GM18868 (cell line): ENCODE measurements around the gene NOC4L.
"Not testable (repeated sequence)": the region's sequence is repeated elsewhere in the genome, so short reads cannot be mapped to it uniquely, and the experiment has no call there.

Experiments
- ATAC-seq: cut with Tn5 transposase; IDR thresholded peaks from one replicate; pipeline ENCODE4 v1.9.1; 2021; ENCODE audit warnings: mild to moderate bottlenecking, moderate library complexity; ENCODE audit not compliant: unreplicated experiment

Gene NOC4L

GRCh38 chr12:132123970-132124765, 20.1 kb upstream of the NOC4L start:
- ATAC-seq, result no peak

- no peak for ATAC-seq
These were observed 19.4 kb upstream of the NOC4L start for GRCh38 chr12:132124766-132125425.

DNA sequence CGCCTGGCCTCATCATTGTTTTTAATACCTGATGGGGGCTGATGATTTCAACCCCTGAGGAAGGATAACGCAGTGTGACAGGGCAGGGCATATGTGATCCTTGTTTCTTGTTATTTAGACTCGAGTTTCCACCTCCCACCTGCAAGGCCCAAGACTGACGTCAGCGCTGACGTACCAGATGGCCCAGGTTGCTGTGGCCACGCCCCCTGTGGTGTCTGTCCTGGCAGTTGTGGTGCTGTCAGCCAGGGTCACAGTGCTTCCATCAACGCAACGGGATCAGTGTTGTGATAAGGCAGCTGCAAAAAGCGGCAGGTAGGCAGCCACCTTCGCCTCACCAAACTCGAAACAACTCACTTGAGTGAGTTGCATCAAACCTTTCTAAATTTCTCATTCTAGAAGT, 18.5 kb upstream of the NOC4L start:
- no peak for ATAC-seq

DNA sequence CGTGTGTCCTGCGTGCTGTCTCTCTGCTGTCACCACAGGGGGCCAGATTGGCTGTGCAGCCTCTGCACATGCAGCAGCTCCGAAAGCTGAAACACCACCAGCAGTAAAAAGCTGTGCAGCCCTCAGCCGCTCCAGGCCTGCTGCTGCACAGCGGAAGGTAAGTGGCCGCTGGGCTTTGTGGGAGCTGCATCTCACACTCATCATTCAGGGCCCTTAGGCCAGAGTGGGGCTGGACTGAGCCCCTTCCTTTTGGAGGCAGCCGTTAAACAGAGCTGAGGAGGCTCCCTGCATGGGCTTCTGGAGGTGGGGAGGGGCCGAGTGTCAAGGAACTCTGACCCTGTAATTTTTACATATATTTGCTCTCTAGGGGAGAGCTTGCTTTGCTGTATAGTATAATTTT, 17.2 kb upstream of the NOC4L start:
- no peak for ATAC-seq

DNA sequence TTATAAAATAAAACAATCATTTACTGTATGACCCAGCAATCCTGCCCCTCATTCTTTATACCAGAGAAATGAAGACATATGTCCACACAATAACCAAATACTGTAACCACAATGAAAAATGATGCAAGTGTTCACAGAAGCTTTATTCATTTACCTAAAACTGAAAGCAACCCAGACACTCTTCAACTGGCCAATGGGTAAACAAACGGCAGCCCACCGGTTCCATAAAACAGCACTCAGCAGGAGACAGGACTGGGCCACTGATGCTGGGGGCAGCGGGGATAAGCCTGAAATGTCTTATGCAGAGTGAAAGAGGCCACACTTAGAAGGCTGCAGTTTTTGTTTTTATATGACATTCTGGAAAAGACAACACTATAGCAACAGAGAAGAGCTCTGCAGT, 15.2 kb upstream of the NOC4L start:
- ATAC-seq, result no peak

GRCh38 chr12:132130690-132131089, 13.6 kb upstream of the NOC4L start:
- ATAC-seq, result no peak

GRCh38 chr12:132131229-132131628, 13.0 kb upstream of the NOC4L start:
- no peak for ATAC-seq

DNA sequence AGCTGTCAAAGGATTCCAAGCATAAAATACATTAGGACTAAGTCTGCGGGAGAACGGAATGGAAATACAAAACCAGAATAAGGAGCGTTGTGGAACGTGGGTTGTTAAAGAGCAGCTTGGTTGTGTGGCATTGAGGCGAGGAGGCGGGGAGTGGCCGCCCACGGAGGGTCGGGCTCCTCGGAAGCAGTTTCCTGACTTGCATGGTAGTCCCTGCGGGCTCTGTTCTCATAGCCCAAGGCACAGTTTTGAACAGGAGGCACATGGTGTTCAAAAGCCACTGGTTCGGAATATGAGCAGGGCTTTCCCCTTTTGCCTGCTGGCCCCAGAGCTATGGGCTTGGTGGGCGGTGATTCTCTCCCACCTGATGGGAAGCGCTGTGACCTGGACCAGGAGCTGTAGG, 12.3 kb upstream of the NOC4L start:
- ATAC-seq, result no peak

DNA sequence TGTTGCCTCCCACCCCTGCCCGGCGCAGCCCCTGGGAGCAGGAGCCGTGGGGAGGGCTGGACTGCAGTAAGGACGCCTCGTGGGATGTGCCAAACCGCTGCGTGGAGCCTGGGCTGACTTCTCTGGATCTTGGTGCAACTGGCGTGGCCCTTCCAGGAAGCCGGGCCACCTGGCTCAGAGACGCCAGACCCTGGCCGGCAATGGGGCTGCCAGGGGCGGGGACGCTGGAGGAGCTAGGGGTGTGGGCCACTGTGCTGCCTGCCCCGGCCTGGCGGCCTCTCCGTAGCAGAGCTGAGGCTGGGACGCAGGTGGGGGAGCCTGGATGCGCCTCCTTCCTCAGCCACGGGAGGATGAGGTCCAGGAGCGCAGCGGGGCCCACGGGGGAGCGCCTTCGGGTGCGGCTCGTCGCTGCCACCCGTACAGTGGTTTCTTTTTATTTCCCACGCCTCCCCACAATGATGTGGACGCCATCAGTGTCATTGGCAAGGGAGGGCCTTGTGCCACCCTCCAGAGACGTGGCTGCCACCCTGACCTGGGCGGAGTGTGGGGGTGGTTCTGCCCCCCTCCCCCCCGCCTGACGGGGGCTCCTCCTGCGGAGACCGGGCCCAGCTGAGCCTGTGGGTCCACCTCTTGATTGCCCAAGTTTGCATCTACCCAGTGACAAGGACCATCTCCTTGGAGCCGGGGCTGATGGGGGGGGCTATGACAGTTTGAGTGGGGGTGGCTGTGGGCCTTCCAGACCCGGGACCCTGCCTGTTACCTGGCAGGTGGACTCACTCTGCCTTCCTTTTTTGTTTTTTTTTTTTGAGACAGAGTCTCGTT, 11.4 kb upstream of the NOC4L start:
- no peak for ATAC-seq

- no peak for ATAC-seq
These were observed 10.2 kb upstream of the NOC4L start for GRCh38 chr12:132133952-132134652.

DNA sequence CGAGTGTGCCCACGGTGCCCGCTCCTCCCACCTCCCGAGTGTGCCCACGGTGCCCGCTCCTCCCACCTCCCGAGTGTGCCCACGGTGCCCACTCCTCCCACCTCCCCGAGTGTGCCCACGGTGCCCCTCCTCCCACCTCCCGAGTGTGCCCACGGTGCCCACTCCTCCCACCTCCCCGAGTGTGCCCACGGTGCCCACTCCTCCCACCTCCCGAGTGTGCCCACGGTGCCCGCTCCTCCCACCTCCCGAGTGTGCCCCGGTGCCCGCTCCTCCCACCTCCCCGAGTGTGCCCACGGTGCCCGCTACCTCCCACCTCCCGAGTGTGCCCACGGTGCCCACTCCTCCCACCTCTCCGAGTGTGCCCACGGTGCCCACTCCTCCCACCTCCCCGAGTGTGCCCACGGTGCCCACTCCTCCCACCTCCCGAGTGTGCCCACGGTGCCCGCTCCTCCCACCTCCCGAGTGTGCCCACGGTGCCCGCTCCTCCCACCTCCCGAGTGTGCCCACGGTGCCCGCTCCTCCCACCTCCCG, 9.5 kb upstream of the NOC4L start:
- not testable (repeated sequence) for ATAC-seq

DNA sequence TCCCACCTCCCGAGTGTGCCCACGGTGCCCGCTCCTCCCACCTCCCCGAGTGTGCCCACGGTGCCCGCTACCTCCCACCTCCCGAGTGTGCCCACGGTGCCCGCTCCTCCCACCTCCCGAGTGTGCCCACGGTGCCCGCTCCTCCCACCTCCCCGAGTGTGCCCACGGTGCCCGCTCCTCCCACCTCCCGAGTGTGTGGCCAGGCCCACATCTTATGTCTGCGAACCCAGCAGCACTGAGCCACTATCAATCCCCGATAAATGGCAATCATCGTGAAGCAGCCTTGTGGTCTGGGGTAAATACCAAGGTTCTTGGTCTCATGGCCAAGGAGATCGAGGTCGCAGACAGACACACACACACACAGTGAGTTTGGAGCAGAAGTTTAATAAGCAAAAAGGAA, 8.0 kb upstream of the NOC4L start:
- ATAC-seq, result not testable (repeated sequence)

DNA sequence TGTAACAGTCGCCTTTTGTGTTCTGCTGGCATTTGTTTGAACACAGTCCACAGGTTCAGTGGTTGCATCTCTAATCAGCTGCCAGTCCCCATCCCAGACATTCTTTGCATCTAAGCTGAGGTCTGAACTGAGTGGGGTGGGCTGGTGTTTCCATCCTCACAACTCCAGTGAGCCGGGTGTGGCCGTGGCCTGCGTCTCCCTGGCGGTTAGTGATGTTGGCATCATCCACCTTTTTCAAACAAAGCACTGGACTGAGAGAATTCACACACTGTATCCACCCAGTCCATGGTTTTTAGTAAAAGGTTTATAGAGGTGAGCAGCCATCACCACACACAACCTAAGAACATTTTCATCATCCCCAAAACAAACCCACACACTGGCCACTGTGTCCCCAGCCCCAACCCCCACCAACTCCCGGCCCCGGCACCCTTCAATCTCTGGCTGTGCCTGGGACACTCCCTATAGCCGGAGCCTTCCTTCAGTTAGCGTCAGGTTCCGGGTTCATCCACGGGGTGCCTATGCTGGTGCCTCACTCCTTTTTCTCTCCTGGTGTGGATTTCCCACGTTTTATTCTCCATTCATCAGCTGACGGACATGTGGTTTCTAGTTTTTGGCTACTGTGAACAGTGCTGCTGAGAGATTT, 6.7 kb upstream of the NOC4L start:
- ATAC-seq, result no peak

DNA sequence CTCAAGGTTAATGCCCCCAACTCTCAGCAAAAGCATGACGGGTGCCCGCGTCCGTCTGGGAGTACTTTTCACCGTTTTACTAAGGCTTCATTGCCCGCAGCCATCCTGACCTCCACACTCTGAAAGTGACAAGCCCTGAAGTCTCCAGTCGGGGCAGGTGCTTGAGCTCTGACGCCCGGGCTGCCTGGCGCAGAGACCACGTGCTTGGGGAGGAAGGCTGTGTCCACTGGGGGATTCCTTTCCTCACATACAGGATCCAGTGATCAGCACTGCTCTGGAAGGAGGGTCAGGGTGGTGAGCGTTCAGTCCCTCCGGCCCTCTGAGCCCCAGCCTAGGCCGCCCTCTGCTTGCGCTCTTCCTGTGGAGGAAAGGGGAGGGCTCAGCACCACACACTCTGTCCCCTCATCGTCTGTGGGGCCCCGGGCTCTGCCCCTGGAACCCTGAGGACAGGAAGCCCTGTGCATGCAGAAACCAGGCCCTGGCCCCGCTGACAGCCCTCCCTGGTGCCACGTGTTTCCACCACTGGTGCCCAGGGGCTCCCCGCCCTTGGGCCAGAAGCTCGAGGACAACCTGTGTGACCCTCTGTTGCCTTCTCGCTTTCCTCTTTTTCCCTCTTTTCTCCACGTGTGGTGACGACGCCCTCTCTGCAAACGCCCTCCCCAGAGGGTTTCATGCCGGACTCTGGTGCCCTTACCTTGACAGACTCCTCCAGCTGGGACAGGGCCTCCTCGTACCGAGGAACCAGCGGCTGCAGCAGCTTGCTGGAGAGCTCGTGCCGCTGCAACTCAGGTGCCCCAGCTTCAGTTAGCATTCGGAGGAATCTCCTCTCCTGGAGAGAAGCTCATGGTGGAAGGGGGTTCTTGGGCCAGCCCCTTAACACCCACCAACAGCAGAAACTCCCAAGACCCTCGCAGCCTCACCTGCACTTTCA, 5.1 kb upstream of the NOC4L start:
- no peak for ATAC-seq

DNA sequence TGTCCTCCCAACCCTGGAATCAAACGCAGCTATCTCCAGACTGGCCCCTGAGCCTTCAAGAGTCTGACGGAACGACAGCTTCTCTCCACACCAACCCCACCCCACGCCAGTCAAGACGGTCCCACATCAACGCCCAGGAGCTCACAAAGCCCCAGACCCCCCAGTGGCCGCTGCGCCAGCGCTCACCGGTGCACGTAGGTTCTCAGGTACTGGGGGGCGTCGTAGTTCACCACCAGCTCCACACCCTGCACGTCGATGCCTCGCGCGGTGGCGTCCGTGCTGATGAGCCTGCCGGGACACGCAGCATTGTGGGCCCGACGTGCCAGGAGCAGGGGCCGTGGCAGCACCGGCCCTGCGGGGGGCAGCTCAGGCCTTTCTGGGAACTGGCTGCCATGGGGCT, 4.3 kb upstream of the NOC4L start:
- no peak for ATAC-seq

- no peak for ATAC-seq
These were observed 3.8 kb upstream of the NOC4L start for GRCh38 chr12:132140501-132140900.

GRCh38 chr12:132140918-132141841, 3.1 kb upstream of the NOC4L start:
- no peak for ATAC-seq

DNA sequence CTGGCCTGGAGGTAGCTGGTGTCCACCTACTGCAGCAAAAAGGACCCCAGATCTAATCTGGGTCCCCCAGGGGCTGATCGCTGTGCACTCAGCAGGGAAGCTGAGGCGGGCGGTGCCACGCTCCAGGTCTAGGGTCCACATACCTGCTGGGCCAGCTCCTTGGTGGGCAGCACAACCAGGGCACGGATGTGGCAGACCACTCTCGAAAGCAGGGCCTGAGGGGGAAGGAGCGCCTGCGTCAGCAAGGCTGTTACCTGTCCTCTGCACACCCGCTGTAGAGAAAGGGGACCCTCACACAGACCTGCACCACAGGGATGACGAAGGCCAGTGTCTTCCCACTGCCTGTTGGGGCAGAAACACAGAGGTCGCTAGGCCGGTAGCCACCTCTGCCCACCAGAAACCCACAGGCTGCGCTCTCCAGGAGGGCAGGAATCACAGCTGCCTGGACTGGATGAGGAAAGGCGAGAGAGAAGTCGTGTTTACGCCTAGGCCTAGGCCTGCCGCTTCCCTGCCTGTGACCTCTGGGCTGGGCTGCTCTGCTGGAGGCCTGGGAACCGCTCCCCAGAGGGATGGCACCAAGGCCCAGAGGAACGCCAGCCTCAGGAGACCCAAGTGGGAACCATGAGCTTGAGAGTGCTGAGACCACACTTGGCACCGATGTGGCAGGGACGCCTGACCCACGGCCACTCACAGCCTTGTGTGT, 2.1 kb upstream of the NOC4L start:
- ATAC-seq, result no peak
